H9 (cell line): Measurements from ENCODE around the gene TPGS2. TPM values are rescaled to one million over a fixed set of nuclear protein-coding genes. Genes with fewer than 3 reads are reported as not detected.

Experiments
- DNase-seq: peaks from one replicate; pipeline ENCODE4 v3.0.0-alpha.2; 2017
- H2AFZ ChIP-seq: one replicate; pipeline ENCODE4 v1.6.1; 2013; ENCODE audit warnings: mild to moderate bottlenecking, low read length, control low read depth, moderate library complexity
- H2AK5ac ChIP-seq: 2 replicates; pipeline ENCODE4 v1.6.1; 2013; ENCODE audit warnings: low read length, control low read depth, mixed read lengths; ENCODE audit not compliant: insufficient read length
- H2BK120ac ChIP-seq: one replicate; pipeline ENCODE4 v1.6.1; 2013; ENCODE audit warnings: low read depth, mild to moderate bottlenecking, low read length, control low read depth, inconsistent platforms; ENCODE audit not compliant: poor library complexity, severe bottlenecking
- H2BK12ac ChIP-seq: 2 replicates; pipeline ENCODE4 v1.6.1; 2013; ENCODE audit warnings: low read length, control low read depth, mixed read lengths, low read depth; ENCODE audit not compliant: insufficient read length
- H2BK15ac ChIP-seq: 2 replicates; pipeline ENCODE4 v1.6.1; 2013; ENCODE audit warnings: low read depth, low read length, control low read depth
- H2BK20ac ChIP-seq: one replicate; pipeline ENCODE4 v1.6.1; 2013; ENCODE audit warnings: low read depth, mild to moderate bottlenecking, low read length, control low read depth, inconsistent platforms; ENCODE audit not compliant: poor library complexity, severe bottlenecking
- H2BK5ac ChIP-seq: 2 replicates; pipeline ENCODE4 v1.6.1; 2013; ENCODE audit warnings: low read length, control low read depth, mixed read lengths; ENCODE audit not compliant: insufficient read length
- H3K14ac ChIP-seq: 2 replicates; pipeline ENCODE4 v1.6.1; 2013; ENCODE audit warnings: low read length, control low read depth; ENCODE audit not compliant: insufficient read depth
- H3K18ac ChIP-seq: 2 replicates; pipeline ENCODE4 v1.6.1; 2013; ENCODE audit warnings: low read depth, mild to moderate bottlenecking, mixed read lengths, low read length, control low read depth; ENCODE audit not compliant: insufficient read length
- H3K23ac ChIP-seq: 2 replicates; pipeline ENCODE4 v1.6.1; 2013; ENCODE audit warnings: low read length, control low read depth, mixed read lengths, low read depth; ENCODE audit not compliant: insufficient read length
- H3K23me2 ChIP-seq: 2 replicates; pipeline ENCODE4 v1.6.1; 2013; ENCODE audit warnings: low read depth, mild to moderate bottlenecking, mixed read lengths, low read length, control low read depth; ENCODE audit not compliant: insufficient read length, poor library complexity, severe bottlenecking
- H3K27ac ChIP-seq: 2 replicates; pipeline ENCODE4 v1.5.1; 2013; ENCODE audit warnings: low read length, control low read depth, mixed read lengths, low read depth; ENCODE audit not compliant: insufficient read length
- H3K27me3 ChIP-seq: 2 replicates; pipeline ENCODE4 v1.6.1; 2013; ENCODE audit warnings: low read length, control low read depth, inconsistent platforms; ENCODE audit not compliant: insufficient read depth
- H3K4ac ChIP-seq: 2 replicates; pipeline ENCODE4 v1.6.1; 2013; ENCODE audit warnings: low read depth, mild to moderate bottlenecking, control low read depth, inconsistent platforms, low read length, moderate library complexity
- H3K4me1 ChIP-seq: 2 replicates; pipeline ENCODE4 v1.6.1; 2013; ENCODE audit warnings: low read length, control low read depth, inconsistent platforms; ENCODE audit not compliant: insufficient read depth
- H3K4me2 ChIP-seq: 2 replicates; pipeline ENCODE4 v1.6.1; 2013; ENCODE audit warnings: low read length, control low read depth, mixed read lengths; ENCODE audit not compliant: insufficient read length, insufficient read depth
- H3K56ac ChIP-seq: 2 replicates; pipeline ENCODE4 v1.6.1; 2013; ENCODE audit warnings: low read depth, mild to moderate bottlenecking, mixed read lengths, low read length, control low read depth; ENCODE audit not compliant: insufficient read length
- H3K79me1 ChIP-seq: 2 replicates; pipeline ENCODE4 v1.6.1; 2013; ENCODE audit warnings: low read depth, mild to moderate bottlenecking, moderate library complexity, low read length, control low read depth, inconsistent platforms; ENCODE audit not compliant: insufficient read depth, poor library complexity, severe bottlenecking
- H3K79me2 ChIP-seq: 2 replicates; pipeline ENCODE4 v1.6.1; 2013; ENCODE audit warnings: low read length, control low read depth, inconsistent platforms; ENCODE audit not compliant: insufficient read depth
- H3K9ac ChIP-seq: 2 replicates; pipeline ENCODE4 v1.6.1; 2013; ENCODE audit warnings: low read length, control low read depth, mixed read lengths; ENCODE audit not compliant: insufficient read length; ENCODE audit errors: extremely low read depth
- H3K9me3 ChIP-seq: one replicate; pipeline ENCODE4 v1.6.1; 2013; ENCODE audit warnings: low read depth, low read length, inconsistent platforms; ENCODE audit not compliant: control insufficient read depth
- H3T11ph ChIP-seq: one replicate; pipeline ENCODE4 v1.6.1; 2013; ENCODE audit warnings: mild to moderate bottlenecking, low read length, control low read depth, inconsistent platforms
- H4K20me1 ChIP-seq: one replicate; pipeline ENCODE4 v1.6.1; 2013; ENCODE audit not compliant: control insufficient read depth, insufficient read length, insufficient read depth
- H4K5ac ChIP-seq: 2 replicates; pipeline ENCODE4 v1.6.1; 2013; ENCODE audit warnings: low read depth, mild to moderate bottlenecking, mixed read lengths, low read length, control low read depth; ENCODE audit not compliant: insufficient read length
- H4K8ac ChIP-seq: replicated peaks from 2 replicates; pipeline ENCODE4 v1.6.1; 2013; ENCODE audit warnings: low read length, control low read depth, mixed read lengths, low read depth; ENCODE audit not compliant: insufficient read length
- H4K91ac ChIP-seq: 2 replicates; pipeline ENCODE4 v1.6.1; 2013; ENCODE audit warnings: low read depth, mild to moderate bottlenecking, moderate library complexity, mixed read lengths, low read length, control low read depth; ENCODE audit not compliant: insufficient read length
- H3K27ac Mint-ChIP-seq, 3 experiments: 2 replicates in 2 of 3; 3 replicates in 1 of 3; pipeline ENCODE4 v1.8.0; 2020 to 2021; ENCODE audit warnings: mixed read lengths in 3 of 3, mild to moderate bottlenecking in 1 of 3, moderate library complexity in 1 of 3
- H3K27me3 Mint-ChIP-seq: 2 replicates; pipeline ENCODE4 v1.8.0; 2021; ENCODE audit warnings: low read depth, mild to moderate bottlenecking, moderate library complexity, mixed read lengths
- H3K36me3 Mint-ChIP-seq, 3 experiments: 2 replicates in 2 of 3; 3 replicates in 1 of 3; pipeline ENCODE4 v1.8.0; 2020 to 2021; ENCODE audit warnings: low read depth in 3 of 3, mixed read lengths in 3 of 3; ENCODE audit not compliant: insufficient read depth in 1 of 3
- H3K4me1 Mint-ChIP-seq, 2 experiments: 2 replicates each; pipeline ENCODE4 v1.8.0; 2020; ENCODE audit warnings: mixed read lengths in 2 of 2
- H3K4me3 Mint-ChIP-seq, 2 experiments: 2 replicates in 1 of 2; 3 replicates in 1 of 2; pipeline ENCODE4 v1.8.0; 2020 to 2021; ENCODE audit warnings: mild to moderate bottlenecking in 2 of 2, mixed read lengths in 2 of 2, moderate library complexity in 1 of 2
- H3K9me3 Mint-ChIP-seq, 2 experiments: 2 replicates in 1 of 2; 3 replicates in 1 of 2; pipeline ENCODE4 v1.8.0; 2020; ENCODE audit warnings: mild to moderate bottlenecking in 2 of 2, mixed read lengths in 2 of 2, moderate library complexity in 1 of 2
- WGBS: extraction: QIAGEN DNeasy Blood & Tissue Kit; methylation state at CpG from one replicate; pipeline ENCODE4 v1.1.7; 2013; ENCODE audit warnings: missing lambda C conversion rate, low lambda C conversion rate, mixed read lengths; ENCODE audit not compliant: insufficient read length; ENCODE audit errors: extremely low coverage; 5-methylcytosine and 5-hydroxymethylcytosine counted together
- total RNA-seq: library from RNA; stranded (reverse); gene quantifications from 2 replicates; pipeline ENCODE4 v1.2.1, GENCODE V29; 2021
- TF ChIP-seq, protein P1 (sequence below): fragments of 200-600 bp; sonication (generic); conservative IDR thresholded peaks from 3 replicates; pipeline ENCODE4 v1.8.0; 2021; ENCODE audit warnings: antibody characterized with exemption, mild to moderate bottlenecking

TPGS2 gene
- total RNA-seq, 1 experiment from 2014 or later: 147 TPM

- H3K4ac ChIP-seq: no peak overlapping the region
- H3K18ac ChIP-seq: no peak overlapping the region
- H3K79me2 ChIP-seq: no peaks in the 10 kb centered on the region
- no peak overlapping the region for H2AK5ac ChIP-seq
- H3K79me1 ChIP-seq: no peaks in the 10 kb centered on the region
- no peak overlapping the region for H4K5ac ChIP-seq
- no peak overlapping the region for H2BK15ac ChIP-seq
- no peak overlapping the region for H3T11ph ChIP-seq
- peaks cover 7 to 14% of the 10 kb centered on the region in 2 experiments; a peak in 3 of 4 replicates for H3K4me1 Mint-ChIP-seq
- H4K20me1 ChIP-seq: no peaks in the 10 kb centered on the region
- H3K9me3 Mint-ChIP-seq: no peaks in the 10 kb centered on the region
- DNase-seq: no peak
- H3K23me2 ChIP-seq: no peaks in the 10 kb centered on the region
- H3K27ac ChIP-seq: no peak overlapping the region
- no peaks in the 10 kb centered on the region for H3K4me1 ChIP-seq
- H3K4me2 ChIP-seq: no peak overlapping the region
- no peak overlapping the region for H3K56ac ChIP-seq
- H3K27me3 ChIP-seq: no peaks in the 10 kb centered on the region
- H2BK12ac ChIP-seq: no peak overlapping the region
- no peak overlapping the region for H2BK20ac ChIP-seq
- no CpG with 5 or more reads among the region's 3 CpGs for WGBS
- no peak overlapping the region for H2AFZ ChIP-seq
- no peak overlapping the region for H3K14ac ChIP-seq
- no peak overlapping the region for H3K9ac ChIP-seq
- H3K4me3 Mint-ChIP-seq: no peak overlapping the region
- H3K27me3 Mint-ChIP-seq: no peaks in the 10 kb centered on the region
- H3K27ac Mint-ChIP-seq: no peak overlapping the region
- peaks cover 0 to 8% (median 5%) of the 10 kb centered on the region in 3 experiments; a peak in 2 of 7 replicates for H3K36me3 Mint-ChIP-seq
- H3K23ac ChIP-seq: no peak overlapping the region
- no peak overlapping the region for H2BK5ac ChIP-seq
- no peak overlapping the region for H2BK120ac ChIP-seq
- TF ChIP-seq, protein P1, sequence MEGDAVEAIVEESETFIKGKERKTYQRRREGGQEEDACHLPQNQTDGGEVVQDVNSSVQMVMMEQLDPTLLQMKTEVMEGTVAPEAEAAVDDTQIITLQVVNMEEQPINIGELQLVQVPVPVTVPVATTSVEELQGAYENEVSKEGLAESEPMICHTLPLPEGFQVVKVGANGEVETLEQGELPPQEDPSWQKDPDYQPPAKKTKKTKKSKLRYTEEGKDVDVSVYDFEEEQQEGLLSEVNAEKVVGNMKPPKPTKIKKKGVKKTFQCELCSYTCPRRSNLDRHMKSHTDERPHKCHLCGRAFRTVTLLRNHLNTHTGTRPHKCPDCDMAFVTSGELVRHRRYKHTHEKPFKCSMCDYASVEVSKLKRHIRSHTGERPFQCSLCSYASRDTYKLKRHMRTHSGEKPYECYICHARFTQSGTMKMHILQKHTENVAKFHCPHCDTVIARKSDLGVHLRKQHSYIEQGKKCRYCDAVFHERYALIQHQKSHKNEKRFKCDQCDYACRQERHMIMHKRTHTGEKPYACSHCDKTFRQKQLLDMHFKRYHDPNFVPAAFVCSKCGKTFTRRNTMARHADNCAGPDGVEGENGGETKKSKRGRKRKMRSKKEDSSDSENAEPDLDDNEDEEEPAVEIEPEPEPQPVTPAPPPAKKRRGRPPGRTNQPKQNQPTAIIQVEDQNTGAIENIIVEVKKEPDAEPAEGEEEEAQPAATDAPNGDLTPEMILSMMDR: no peak
- no peaks in the 10 kb centered on the region for H3K9me3 ChIP-seq
- no peak overlapping the region for H4K8ac ChIP-seq
- no peak overlapping the region for H4K91ac ChIP-seq
Observed at GRCh38 chr18:36757991-36758390, 70.8 kb downstream of the TPGS2 start.
